Measurements from ENCODE around the gene BMP8A. TPM values are rescaled to one million over a fixed set of nuclear protein-coding genes. Genes with fewer than 3 reads are reported as not detected.
"Not testable (repeated sequence)": the region's sequence is repeated elsewhere in the genome, so short reads cannot be mapped to it uniquely, and the experiment has no call there.

The BMP8A gene
- total RNA-seq, 1 experiment from 2014 or later = 0.54 TPM

- BruUV-seq (replicated peaks); DNase-seq (ENCODE audit: low read depth, low spot score); ATAC-seq; H3K9me3 ChIP-seq (ENCODE audit: control insufficient read depth, insufficient read depth, low read depth, low read length); H3K27ac ChIP-seq (ENCODE audit: low read length); CTCF ChIA-PET; POLR2A ChIA-PET; H3K4me3 ChIP-seq (ENCODE audit: low read depth in 2 of 2, low read length in 2 of 2); intact Hi-C loops (cut with micrococcal nuclease; ENCODE audit: unreplicated experiment); H3K36me3 ChIP-seq (ENCODE audit: control insufficient read depth, insufficient read depth, low read length); in situ Hi-C loops (cut with HindIII; ENCODE audit: low pct_unique_long_range_greater_than_20kb, low sequenced_read_pairs); H3K4me1 ChIP-seq (ENCODE audit: control insufficient read depth, insufficient read depth, low read length); H3K27me3 ChIP-seq (ENCODE audit: control insufficient read depth, insufficient read depth, low read length): not testable (repeated sequence)
Measured at GRCh38 chr1:39493043-39493810, 1.8 kb downstream of the BMP8A start.

- ATAC-seq = no peak
- TF ChIP-seq SIN3A (IDR thresholded peaks at IDR 0.05; ENCODE audit: borderline replicate concordance, insufficient read depth, low read depth, low read length) (no peak), TCF7L2 (IDR thresholded peaks at IDR 0.05; ENCODE audit: low read depth, low read length) (no peak)
- TF ChIP-seq, protein P1, sequence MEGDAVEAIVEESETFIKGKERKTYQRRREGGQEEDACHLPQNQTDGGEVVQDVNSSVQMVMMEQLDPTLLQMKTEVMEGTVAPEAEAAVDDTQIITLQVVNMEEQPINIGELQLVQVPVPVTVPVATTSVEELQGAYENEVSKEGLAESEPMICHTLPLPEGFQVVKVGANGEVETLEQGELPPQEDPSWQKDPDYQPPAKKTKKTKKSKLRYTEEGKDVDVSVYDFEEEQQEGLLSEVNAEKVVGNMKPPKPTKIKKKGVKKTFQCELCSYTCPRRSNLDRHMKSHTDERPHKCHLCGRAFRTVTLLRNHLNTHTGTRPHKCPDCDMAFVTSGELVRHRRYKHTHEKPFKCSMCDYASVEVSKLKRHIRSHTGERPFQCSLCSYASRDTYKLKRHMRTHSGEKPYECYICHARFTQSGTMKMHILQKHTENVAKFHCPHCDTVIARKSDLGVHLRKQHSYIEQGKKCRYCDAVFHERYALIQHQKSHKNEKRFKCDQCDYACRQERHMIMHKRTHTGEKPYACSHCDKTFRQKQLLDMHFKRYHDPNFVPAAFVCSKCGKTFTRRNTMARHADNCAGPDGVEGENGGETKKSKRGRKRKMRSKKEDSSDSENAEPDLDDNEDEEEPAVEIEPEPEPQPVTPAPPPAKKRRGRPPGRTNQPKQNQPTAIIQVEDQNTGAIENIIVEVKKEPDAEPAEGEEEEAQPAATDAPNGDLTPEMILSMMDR (IDR thresholded peaks at IDR 0.05) = no peak
- TF ChIP-seq, protein P2, sequence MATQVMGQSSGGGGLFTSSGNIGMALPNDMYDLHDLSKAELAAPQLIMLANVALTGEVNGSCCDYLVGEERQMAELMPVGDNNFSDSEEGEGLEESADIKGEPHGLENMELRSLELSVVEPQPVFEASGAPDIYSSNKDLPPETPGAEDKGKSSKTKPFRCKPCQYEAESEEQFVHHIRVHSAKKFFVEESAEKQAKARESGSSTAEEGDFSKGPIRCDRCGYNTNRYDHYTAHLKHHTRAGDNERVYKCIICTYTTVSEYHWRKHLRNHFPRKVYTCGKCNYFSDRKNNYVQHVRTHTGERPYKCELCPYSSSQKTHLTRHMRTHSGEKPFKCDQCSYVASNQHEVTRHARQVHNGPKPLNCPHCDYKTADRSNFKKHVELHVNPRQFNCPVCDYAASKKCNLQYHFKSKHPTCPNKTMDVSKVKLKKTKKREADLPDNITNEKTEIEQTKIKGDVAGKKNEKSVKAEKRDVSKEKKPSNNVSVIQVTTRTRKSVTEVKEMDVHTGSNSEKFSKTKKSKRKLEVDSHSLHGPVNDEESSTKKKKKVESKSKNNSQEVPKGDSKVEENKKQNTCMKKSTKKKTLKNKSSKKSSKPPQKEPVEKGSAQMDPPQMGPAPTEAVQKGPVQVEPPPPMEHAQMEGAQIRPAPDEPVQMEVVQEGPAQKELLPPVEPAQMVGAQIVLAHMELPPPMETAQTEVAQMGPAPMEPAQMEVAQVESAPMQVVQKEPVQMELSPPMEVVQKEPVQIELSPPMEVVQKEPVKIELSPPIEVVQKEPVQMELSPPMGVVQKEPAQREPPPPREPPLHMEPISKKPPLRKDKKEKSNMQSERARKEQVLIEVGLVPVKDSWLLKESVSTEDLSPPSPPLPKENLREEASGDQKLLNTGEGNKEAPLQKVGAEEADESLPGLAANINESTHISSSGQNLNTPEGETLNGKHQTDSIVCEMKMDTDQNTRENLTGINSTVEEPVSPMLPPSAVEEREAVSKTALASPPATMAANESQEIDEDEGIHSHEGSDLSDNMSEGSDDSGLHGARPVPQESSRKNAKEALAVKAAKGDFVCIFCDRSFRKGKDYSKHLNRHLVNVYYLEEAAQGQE (IDR thresholded peaks at IDR 0.05; ENCODE audit: insufficient read depth in 1 of 2, low read depth in 2 of 2, low read length in 1 of 2) = no peak
- no peak overlapping the region for H3K27ac ChIP-seq (ENCODE audit: low read length)
- intact Hi-C loops (cut with micrococcal nuclease; ENCODE audit: unreplicated experiment) (no loop called here), in situ Hi-C loops (cut with HindIII; ENCODE audit: low pct_unique_long_range_greater_than_20kb, low sequenced_read_pairs) (no loop called here)
- no peaks in the 10 kb centered on the region for H3K9me3 ChIP-seq (ENCODE audit: control insufficient read depth, insufficient read depth, low read depth, low read length)
- CTCF ChIA-PET = interaction anchor here (0.6 kb wide), 1 partner anchor 40 kb away, joined by 5 read pairs; no protein-coding TSS in a partner anchor
- no peak overlapping the region for H3K4me3 ChIP-seq (ENCODE audit: low read depth in 2 of 2, low read length in 2 of 2)
- DNase-seq (ENCODE audit: low read depth, low spot score) = no peak
- BruUV-seq (replicated peaks) = no TSS peak
- peaks cover under 1% of the 10 kb centered on the region; the same call in 1 of the 2 replicates for H3K4me1 ChIP-seq (ENCODE audit: control insufficient read depth, insufficient read depth, low read length)
- no peaks in the 10 kb centered on the region for H3K36me3 ChIP-seq (ENCODE audit: control insufficient read depth, insufficient read depth, low read length)
- no peaks in the 10 kb centered on the region for H3K27me3 ChIP-seq (ENCODE audit: control insufficient read depth, insufficient read depth, low read length)
- POLR2A ChIA-PET = interaction anchor here (0.7 kb wide), 1 partner anchor 254 kb away, joined by 3 read pairs; no protein-coding TSS in a partner anchor
Measured at GRCh38 chr1:39494671-39495410, 3.4 kb downstream of the BMP8A start.

DNA sequence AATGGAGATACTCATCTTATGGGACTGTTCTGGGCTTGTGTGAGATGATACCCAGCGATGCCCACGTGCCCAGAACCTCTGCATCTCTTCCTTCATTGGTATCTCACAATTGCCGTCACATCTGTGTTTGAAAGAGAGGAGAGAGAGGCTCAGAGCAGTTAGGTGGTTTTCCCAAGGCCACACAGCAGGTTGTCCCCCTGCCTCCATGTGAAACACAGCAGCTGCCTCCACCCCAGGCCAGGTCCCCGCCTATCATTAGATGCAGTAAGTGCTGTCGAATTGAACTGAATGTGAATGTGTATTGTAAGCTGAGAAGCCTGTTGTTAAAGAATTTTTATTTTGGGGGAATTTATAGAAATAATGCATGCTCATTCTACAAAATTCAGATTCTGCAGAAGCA lies 5.1 kb downstream of the BMP8A start:
- DNase-seq (ENCODE audit: low read depth, low spot score); H3K36me3 ChIP-seq (ENCODE audit: control insufficient read depth, insufficient read depth, low read length); H3K27me3 ChIP-seq (ENCODE audit: control insufficient read depth, insufficient read depth, low read length); ATAC-seq; H3K4me3 ChIP-seq (ENCODE audit: low read depth in 2 of 2, low read length in 2 of 2); CTCF ChIA-PET; POLR2A ChIA-PET; in situ Hi-C loops (cut with HindIII; ENCODE audit: low pct_unique_long_range_greater_than_20kb, low sequenced_read_pairs); H3K27ac ChIP-seq (ENCODE audit: low read length); intact Hi-C loops (cut with micrococcal nuclease; ENCODE audit: unreplicated experiment); H3K9me3 ChIP-seq (ENCODE audit: control insufficient read depth, insufficient read depth, low read depth, low read length); BruUV-seq (replicated peaks); H3K4me1 ChIP-seq (ENCODE audit: control insufficient read depth, insufficient read depth, low read length): not testable (repeated sequence)

All from Panc1 (cell line).